NOMO-1 treated with dmso at 0.1 percent for 144 hours (cell line): ENCODE data around the gene C1orf74.
"Not testable (repeated sequence)": the region's sequence is repeated elsewhere in the genome, so short reads cannot be mapped to it uniquely, and the experiment has no call there.

Experiments used
- DNase-seq: peaks from one replicate; lab custom pipeline; 2025; ENCODE audit not compliant: unreplicated experiment; lab: John Stamatoyannopoulos, UW

Gene C1orf74

GRCh38 chr1:209805875-209806760 is 21.8 kb upstream of the C1orf74 start, which contains the start of gene IRF6:
Gene IRF6, minus strand, starts transcription at chr1:209806142. Its CDS starts 4,729 bp downstream, at chr1:209801413.
- DNase-seq, result peak; percentile 38

- no peak for DNase-seq
Observed at GRCh38 chr1:209805341-209805781, 21.0 kb upstream of the C1orf74 start.

GRCh38 chr1:209803568-209803967 is 19.2 kb upstream of the C1orf74 start:
- DNase-seq, result no peak

GRCh38 chr1:209802780-209803152 is 18.4 kb upstream of the C1orf74 start:
- DNase-seq, result no peak

GRCh38 chr1:209802117-209802779 is 17.9 kb upstream of the C1orf74 start:
- no peak for DNase-seq

- DNase-seq, result no peak
Observed at GRCh38 chr1:209800984-209801834, 16.9 kb upstream of the C1orf74 start.

- DNase-seq, result peak; percentile 18
Observed at GRCh38 chr1:209797978-209798639, 13.8 kb upstream of the C1orf74 start.

GRCh38 chr1:209793711-209794110 is 9.4 kb upstream of the C1orf74 start:
- DNase-seq, result not testable (repeated sequence)

GRCh38 chr1:209791920-209792319 is 7.6 kb upstream of the C1orf74 start:
- DNase-seq, result no peak

GRCh38 chr1:209790286-209791193 is 6.2 kb upstream of the C1orf74 start:
- no peak for DNase-seq

- DNase-seq, result no peak
Observed at GRCh38 chr1:209789245-209789644, 4.9 kb upstream of the C1orf74 start.

GRCh38 chr1:209787551-209787950 is 3.2 kb upstream of the C1orf74 start:
- DNase-seq, result no peak

- DNase-seq, result no peak
Observed at GRCh38 chr1:209786146-209786545, 1.8 kb upstream of the C1orf74 start.

GRCh38 chr1:209785592-209785991 is 1.2 kb upstream of the C1orf74 start:
- DNase-seq, result no peak

- DNase-seq, result no peak
Observed at GRCh38 chr1:209783386-209783785, 973 bp downstream of the C1orf74 start.

GRCh38 chr1:209780268-209780667 is 4.1 kb downstream of the C1orf74 start:
- DNase-seq, result no peak

- no peak for DNase-seq
Observed at GRCh38 chr1:209778102-209778501, 6.3 kb downstream of the C1orf74 start.

- no peak for DNase-seq
Observed at GRCh38 chr1:209777587-209777986, 6.8 kb downstream of the C1orf74 start.

GRCh38 chr1:209775678-209776077 is 8.7 kb downstream of the C1orf74 start:
- DNase-seq, result no peak

GRCh38 chr1:209774592-209774991 is 9.8 kb downstream of the C1orf74 start:
- no peak for DNase-seq
